ENCODE data around the gene PRUNE2.

PRUNE2 gene

GRCh38 chr9:76658510-76659231 lies 247.2 kb downstream of the PRUNE2 start:
- H3K4me1 Mint-ChIP-seq: peaks cover 22% of the 10 kb centered on the region
- CTCF ChIA-PET: interaction anchor here (0.6 to 7.0 kb wide), 32 partner anchors 8 to 356 kb away, joined by 3 to 94 read pairs (median 4); partner anchors contain the start of genes GCNT1 and RFK
- H3K36me3 Mint-ChIP-seq: no peaks in the 10 kb centered on the region
- peaks cover 11% of the 10 kb centered on the region for H3K27me3 Mint-ChIP-seq
- no peak overlapping the region for H3K4me3 Mint-ChIP-seq
- no peak overlapping the region for H3K27ac Mint-ChIP-seq
- no peaks in the 10 kb centered on the region for H3K9me3 Mint-ChIP-seq
- no peak for DNase-seq

DNA sequence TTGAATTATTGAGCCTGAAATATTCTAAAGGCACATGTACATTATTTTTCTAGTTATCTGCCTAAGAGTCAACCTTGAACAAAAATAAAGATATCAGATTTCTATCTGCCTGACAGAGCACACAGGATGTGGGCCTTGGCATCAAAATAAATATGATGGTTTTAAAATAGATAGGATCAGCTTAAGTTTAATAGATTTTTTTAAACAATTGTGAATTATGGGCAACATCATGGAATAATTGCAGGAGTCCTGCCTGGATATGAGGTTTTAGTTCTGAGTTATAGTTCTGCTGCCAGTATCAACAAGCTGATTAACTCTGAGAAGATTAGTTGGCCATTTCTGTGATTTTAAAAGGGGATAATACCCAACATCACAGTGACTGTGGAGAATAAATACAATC lies 248.6 kb downstream of the PRUNE2 start:
- Mint-ChIP-seq H3K36me3 (no peaks in the 10 kb centered on the region), H3K4me1 (peaks cover 24% of the 10 kb centered on the region), H3K27me3 (peaks cover 3% of the 10 kb centered on the region), H3K27ac (no peak overlapping the region), H3K4me3 (no peak overlapping the region), H3K9me3 (no peaks in the 10 kb centered on the region)
- DNase-seq: no peak
- CTCF ChIA-PET: interaction anchor here (6.4 to 7.0 kb wide), 2 partner anchors 200 to 210 kb away, joined by 61 to 94 read pairs; partner anchors contain the start of gene GCNT1

DNA sequence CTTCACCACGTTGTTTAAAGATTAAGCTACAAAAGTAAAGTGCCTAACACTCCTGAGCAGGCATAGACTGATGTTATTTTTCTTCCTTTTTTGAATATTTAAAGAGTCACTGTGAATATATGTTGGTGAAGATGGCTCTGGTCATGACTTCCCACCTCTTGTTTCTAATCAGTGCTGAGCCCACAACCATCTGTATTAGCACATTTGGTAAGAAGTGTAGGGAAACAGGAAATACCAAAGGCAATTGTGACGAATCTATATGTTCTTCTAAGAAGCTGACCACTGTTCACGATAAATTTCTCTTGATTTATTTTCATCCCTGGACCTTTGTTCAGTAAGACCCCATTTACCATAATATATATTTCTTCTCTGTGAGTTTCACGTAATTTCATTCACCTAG lies 249.9 kb downstream of the PRUNE2 start:
- H3K4me1 Mint-ChIP-seq: peaks cover 37% of the 10 kb centered on the region
- no peaks in the 10 kb centered on the region for H3K36me3 Mint-ChIP-seq
- H3K27ac Mint-ChIP-seq: no peak overlapping the region
- no peaks in the 10 kb centered on the region for H3K9me3 Mint-ChIP-seq
- no peak for DNase-seq
- H3K4me3 Mint-ChIP-seq: no peak overlapping the region
- CTCF ChIA-PET: interaction anchor here (1.0 to 7.0 kb wide), 3 partner anchors 199 to 209 kb away, joined by 3 to 94 read pairs (median 61); partner anchors contain the start of gene GCNT1
- peaks cover 3% of the 10 kb centered on the region for H3K27me3 Mint-ChIP-seq

- H3K27me3 Mint-ChIP-seq: no peaks in the 10 kb centered on the region
- no peak for DNase-seq
- H3K4me3 Mint-ChIP-seq: no peak overlapping the region
- CTCF ChIA-PET: interaction anchor here (6.4 to 7.0 kb wide), 2 partner anchors 198 to 208 kb away, joined by 61 to 94 read pairs; partner anchors contain the start of gene GCNT1
- peak overlapping the region; percentile 64 for H3K27ac Mint-ChIP-seq
- H3K9me3 Mint-ChIP-seq: no peaks in the 10 kb centered on the region
- peaks cover 45% of the 10 kb centered on the region for H3K4me1 Mint-ChIP-seq
- no peaks in the 10 kb centered on the region for H3K36me3 Mint-ChIP-seq
Observed at GRCh38 chr9:76655121-76655541, 250.8 kb downstream of the PRUNE2 start.

DNA sequence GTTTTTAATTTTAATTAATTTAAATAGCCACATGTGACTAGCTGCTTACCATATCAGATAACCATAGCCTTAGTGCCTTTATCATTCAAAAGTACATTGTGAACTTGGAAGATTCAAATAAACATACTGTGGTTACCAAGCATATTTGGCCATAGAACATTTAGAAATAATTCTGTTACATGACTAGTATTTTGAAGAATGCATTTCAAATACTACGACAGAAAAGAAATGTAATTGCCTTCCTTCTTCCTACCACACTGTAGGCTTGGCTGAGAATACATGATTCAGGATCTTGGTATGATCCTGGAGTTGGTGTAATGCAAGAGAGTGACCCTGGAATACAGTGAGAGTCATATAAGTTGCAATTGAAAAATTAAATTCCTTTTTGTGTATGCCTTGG lies 251.3 kb downstream of the PRUNE2 start:
- no peaks in the 10 kb centered on the region for H3K36me3 Mint-ChIP-seq
- peaks cover 45% of the 10 kb centered on the region for H3K4me1 Mint-ChIP-seq
- no peak overlapping the region for H3K4me3 Mint-ChIP-seq
- CTCF ChIA-PET: no interaction called here
- H3K27ac Mint-ChIP-seq: no peak overlapping the region
- H3K27me3 Mint-ChIP-seq: no peaks in the 10 kb centered on the region
- no peak for DNase-seq
- H3K9me3 Mint-ChIP-seq: no peaks in the 10 kb centered on the region

DNA sequence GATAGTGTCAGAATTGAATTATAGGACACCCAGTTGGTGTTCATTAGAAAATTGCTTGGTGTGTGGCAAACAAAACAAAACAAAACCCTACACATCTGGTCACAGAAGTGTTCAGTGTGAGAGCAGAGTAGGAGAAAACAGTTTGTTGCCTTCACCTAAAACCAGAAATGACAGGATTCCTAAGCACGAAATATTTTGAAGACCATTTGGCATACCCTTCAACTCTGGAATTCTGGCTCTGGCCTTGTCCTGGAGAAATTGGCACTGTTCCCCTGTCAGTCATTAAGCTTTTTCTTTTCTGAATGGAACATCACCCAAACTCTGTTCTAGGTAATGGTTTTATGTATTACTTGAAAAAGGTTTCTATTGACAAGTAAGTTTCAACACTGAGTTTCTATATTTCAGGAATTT lies 251.9 kb downstream of the PRUNE2 start:
- Mint-ChIP-seq H3K4me1 (peaks cover 45% of the 10 kb centered on the region), H3K27me3 (no peaks in the 10 kb centered on the region), H3K4me3 (no peak overlapping the region), H3K9me3 (no peaks in the 10 kb centered on the region), H3K27ac (no peak overlapping the region), H3K36me3 (no peaks in the 10 kb centered on the region)
- CTCF ChIA-PET: no interaction called here
- no peak for DNase-seq

DNA sequence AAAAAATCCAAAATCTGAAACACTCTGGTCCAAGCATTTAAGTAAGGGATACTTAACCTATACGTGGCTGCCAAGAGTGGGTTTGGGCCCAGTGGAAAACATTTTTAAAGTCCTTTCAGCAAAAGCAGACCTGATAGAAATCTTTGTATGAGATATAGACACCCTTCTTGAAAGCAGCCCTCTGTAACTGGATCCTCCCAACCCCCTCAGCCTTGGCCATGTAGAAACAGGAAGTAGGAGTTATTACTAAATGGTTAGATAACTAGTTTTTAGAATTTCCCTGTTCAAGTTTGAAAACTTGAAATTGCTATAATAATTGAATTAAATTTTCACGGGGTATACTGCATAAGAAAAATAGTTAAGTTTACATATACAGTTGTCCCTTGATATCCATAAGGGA lies 253.0 kb downstream of the PRUNE2 start:
- peaks cover 39% of the 10 kb centered on the region for H3K4me1 Mint-ChIP-seq
- H3K36me3 Mint-ChIP-seq: no peaks in the 10 kb centered on the region
- no peaks in the 10 kb centered on the region for H3K27me3 Mint-ChIP-seq
- H3K9me3 Mint-ChIP-seq: no peaks in the 10 kb centered on the region
- DNase-seq: no peak
- no peak overlapping the region for H3K4me3 Mint-ChIP-seq
- no peak overlapping the region for H3K27ac Mint-ChIP-seq
- CTCF ChIA-PET: no interaction called here

GRCh38 chr9:76651119-76651705 lies 254.7 kb downstream of the PRUNE2 start:
- DNase-seq: no peak
- peak overlapping the region; percentile 75 for H3K27ac Mint-ChIP-seq
- no peaks in the 10 kb centered on the region for H3K27me3 Mint-ChIP-seq
- CTCF ChIA-PET: interaction anchor here (0.8 to 1.3 kb wide), 3 partner anchors 90 to 248 kb away, joined by 3 to 4 read pairs (median 4); no protein-coding TSS in a partner anchor
- H3K4me3 Mint-ChIP-seq: peak overlapping the region; percentile 65
- peaks cover 36% of the 10 kb centered on the region for H3K4me1 Mint-ChIP-seq
- no peaks in the 10 kb centered on the region for H3K9me3 Mint-ChIP-seq
- no peaks in the 10 kb centered on the region for H3K36me3 Mint-ChIP-seq

DNA sequence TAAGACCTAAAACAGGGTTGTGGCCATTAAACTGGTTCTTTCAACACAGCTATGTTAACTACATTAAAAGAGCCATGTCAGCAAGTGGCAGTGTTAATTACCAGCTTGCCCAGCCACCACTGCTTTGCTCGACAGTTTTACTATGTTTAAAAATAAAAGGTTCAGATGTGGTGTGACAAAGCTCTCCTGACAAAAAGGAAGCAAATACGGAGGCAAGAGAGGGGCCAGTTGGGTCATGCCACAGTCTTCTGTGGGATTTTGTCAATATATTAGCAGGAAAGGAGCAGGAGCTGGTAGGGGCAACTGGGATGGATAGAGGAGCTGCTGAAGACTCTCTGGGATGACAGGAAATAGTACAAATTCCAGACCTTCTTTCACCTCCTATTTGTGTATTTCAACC lies 255.2 kb downstream of the PRUNE2 start:
- no peaks in the 10 kb centered on the region for H3K36me3 Mint-ChIP-seq
- H3K4me1 Mint-ChIP-seq: peaks cover 34% of the 10 kb centered on the region
- CTCF ChIA-PET: interaction anchor here (0.8 to 1.3 kb wide), 4 partner anchors 72 to 248 kb away, joined by 3 to 4 read pairs (median 4); no protein-coding TSS in a partner anchor
- H3K27ac Mint-ChIP-seq: peak overlapping the region; percentile 75
- H3K4me3 Mint-ChIP-seq: peak overlapping the region; percentile 65
- no peaks in the 10 kb centered on the region for H3K9me3 Mint-ChIP-seq
- no peak for DNase-seq
- no peaks in the 10 kb centered on the region for H3K27me3 Mint-ChIP-seq

GRCh38 chr9:76649894-76650293 lies 256.0 kb downstream of the PRUNE2 start:
- no peak overlapping the region for H3K27ac Mint-ChIP-seq
- no peaks in the 10 kb centered on the region for H3K36me3 Mint-ChIP-seq
- H3K9me3 Mint-ChIP-seq: no peaks in the 10 kb centered on the region
- peaks cover 26% of the 10 kb centered on the region for H3K4me1 Mint-ChIP-seq
- no peak for DNase-seq
- CTCF ChIA-PET: interaction anchor here (0.7 to 1.3 kb wide), 4 partner anchors 9 to 247 kb away, joined by 3 to 4 read pairs (median 3); no protein-coding TSS in a partner anchor
- no peaks in the 10 kb centered on the region for H3K27me3 Mint-ChIP-seq
- H3K4me3 Mint-ChIP-seq: no peak overlapping the region

DNA sequence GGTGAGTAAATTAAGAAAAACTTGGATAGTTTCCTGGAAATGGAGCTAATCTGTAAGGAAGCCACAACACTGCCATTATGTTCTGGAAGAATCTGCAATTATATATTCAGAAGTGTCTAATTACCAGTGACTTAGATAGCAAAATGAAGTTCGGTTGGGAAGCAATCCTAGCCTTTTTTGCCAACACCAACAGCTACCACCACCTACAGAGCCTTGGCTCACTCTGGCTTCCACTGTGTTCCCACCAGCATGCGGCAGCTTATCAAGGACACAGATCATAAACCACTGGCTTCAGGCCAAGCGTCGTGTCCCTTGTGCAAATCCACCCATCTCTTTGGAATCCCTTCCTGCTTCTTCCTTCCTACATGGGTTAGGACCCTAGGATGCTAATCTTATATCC lies 259.7 kb downstream of the PRUNE2 start:
- DNase-seq: no peak
- peaks cover 11% of the 10 kb centered on the region for H3K4me1 Mint-ChIP-seq
- H3K9me3 Mint-ChIP-seq: no peaks in the 10 kb centered on the region
- H3K4me3 Mint-ChIP-seq: no peak overlapping the region
- peaks cover 14% of the 10 kb centered on the region for H3K27me3 Mint-ChIP-seq
- no peaks in the 10 kb centered on the region for H3K36me3 Mint-ChIP-seq
- H3K27ac Mint-ChIP-seq: no peak overlapping the region
- CTCF ChIA-PET: no interaction called here

GRCh38 chr9:76644647-76645250 lies 261.2 kb downstream of the PRUNE2 start:
- Mint-ChIP-seq H3K27ac (no peak overlapping the region), H3K4me3 (no peak overlapping the region), H3K9me3 (no peaks in the 10 kb centered on the region), H3K27me3 (peaks cover 14% of the 10 kb centered on the region), H3K4me1 (no peaks in the 10 kb centered on the region), H3K36me3 (no peaks in the 10 kb centered on the region)
- no peak for DNase-seq
- CTCF ChIA-PET: no interaction called here

DNA sequence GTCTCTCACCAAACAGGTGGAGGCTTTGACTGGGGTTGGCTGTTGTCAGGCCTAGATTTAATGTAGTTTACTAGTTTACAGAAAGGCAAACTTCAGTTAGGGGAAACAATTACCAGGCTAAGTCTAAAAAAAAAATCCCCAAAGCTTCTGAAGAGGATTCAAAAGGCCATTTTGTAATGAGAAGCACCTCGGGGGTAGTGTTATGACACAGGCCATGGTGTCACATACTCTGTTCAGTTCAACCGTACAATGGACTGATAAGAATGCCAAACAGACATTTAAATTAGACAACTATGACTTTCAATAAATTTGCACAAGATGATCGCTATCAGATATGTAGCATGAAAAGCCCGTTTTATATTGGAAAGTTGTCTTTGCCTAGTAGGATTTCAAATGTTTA lies 261.7 kb downstream of the PRUNE2 start:
- Mint-ChIP-seq H3K27ac (no peak overlapping the region), H3K36me3 (no peaks in the 10 kb centered on the region), H3K4me3 (no peak overlapping the region), H3K27me3 (peaks cover 14% of the 10 kb centered on the region), H3K9me3 (no peaks in the 10 kb centered on the region), H3K4me1 (no peaks in the 10 kb centered on the region)
- DNase-seq: no peak
- CTCF ChIA-PET: no interaction called here

DNA sequence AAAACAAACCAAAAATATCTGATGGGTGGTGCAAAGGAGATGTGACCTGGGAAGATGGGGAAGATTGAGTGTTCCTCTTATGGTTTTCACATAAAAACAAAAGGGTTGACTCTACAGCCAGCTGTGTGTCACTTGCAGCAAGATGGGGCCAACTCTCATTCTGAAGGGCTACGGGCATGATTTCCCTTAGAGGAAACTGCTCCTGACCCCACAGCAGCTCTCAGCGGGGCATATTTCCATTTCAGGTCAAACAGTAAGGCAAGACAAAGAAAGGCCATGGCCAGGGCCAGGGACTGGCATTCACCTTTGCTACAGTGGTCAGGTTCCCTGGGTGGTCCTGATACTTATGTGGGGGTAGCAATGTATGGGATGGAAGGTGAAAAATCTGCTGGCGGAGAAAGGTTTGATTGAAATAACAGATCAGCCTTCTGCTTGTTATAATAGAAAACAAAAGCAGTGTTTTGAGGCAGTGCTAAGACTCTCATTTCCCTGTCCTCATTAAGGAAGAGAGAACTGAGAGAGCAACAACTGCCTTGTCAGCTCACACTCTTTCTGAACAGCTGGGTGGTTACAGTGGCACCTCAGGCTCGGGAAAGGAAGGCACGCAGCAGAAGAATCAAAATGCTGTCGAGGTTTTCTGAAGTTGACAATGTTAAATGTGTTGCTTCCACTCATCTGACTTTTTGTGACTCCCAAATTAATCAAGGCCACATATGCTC lies 262.4 kb downstream of the PRUNE2 start:
- H3K27me3 Mint-ChIP-seq: peaks cover 14% of the 10 kb centered on the region
- H3K4me1 Mint-ChIP-seq: no peaks in the 10 kb centered on the region
- no peaks in the 10 kb centered on the region for H3K36me3 Mint-ChIP-seq
- H3K9me3 Mint-ChIP-seq: no peaks in the 10 kb centered on the region
- H3K4me3 Mint-ChIP-seq: no peak overlapping the region
- H3K27ac Mint-ChIP-seq: no peak overlapping the region
- CTCF ChIA-PET: interaction anchor here (1.4 kb wide), 1 partner anchor 15 kb away, joined by 6 read pairs; no protein-coding TSS in a partner anchor
- DNase-seq: no peak

Data from activated naive CD4-positive, alpha-beta T cell treated with anti-CD3 and anti-CD28 coated beads, Interleukin-2, amount 10 ng/mL, durations not matched to agents 7 days and 5 days (primary cell).